GM19452 (cell line): ENCODE results near the gene SLC25A22.

Experiments
- ATAC-seq: cut with Tn5 transposase; IDR thresholded peaks from one replicate; pipeline ENCODE4 v1.9.1; 2021; ENCODE audit not compliant: unreplicated experiment

The SLC25A22 gene

DNA sequence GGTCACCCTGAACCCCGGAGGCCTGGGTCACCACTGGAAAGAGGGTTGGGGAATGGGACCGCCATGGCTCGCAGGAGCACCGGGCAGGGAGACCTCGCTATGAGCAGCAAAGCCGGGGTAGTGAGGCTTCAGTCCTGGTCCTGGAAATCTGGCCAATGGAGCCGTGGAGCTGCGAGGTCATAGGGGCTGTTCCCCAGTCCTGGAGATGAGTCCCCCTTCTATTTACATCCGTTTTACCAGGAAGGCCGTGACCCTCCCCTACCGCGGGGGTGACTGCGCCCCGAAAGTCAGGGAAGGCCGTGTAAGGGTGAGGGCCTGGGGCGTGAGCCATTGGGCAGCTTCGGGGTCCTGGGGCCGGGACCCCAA, 6.5 kb upstream of the SLC25A22 start:
- ATAC-seq = no peak

DNA sequence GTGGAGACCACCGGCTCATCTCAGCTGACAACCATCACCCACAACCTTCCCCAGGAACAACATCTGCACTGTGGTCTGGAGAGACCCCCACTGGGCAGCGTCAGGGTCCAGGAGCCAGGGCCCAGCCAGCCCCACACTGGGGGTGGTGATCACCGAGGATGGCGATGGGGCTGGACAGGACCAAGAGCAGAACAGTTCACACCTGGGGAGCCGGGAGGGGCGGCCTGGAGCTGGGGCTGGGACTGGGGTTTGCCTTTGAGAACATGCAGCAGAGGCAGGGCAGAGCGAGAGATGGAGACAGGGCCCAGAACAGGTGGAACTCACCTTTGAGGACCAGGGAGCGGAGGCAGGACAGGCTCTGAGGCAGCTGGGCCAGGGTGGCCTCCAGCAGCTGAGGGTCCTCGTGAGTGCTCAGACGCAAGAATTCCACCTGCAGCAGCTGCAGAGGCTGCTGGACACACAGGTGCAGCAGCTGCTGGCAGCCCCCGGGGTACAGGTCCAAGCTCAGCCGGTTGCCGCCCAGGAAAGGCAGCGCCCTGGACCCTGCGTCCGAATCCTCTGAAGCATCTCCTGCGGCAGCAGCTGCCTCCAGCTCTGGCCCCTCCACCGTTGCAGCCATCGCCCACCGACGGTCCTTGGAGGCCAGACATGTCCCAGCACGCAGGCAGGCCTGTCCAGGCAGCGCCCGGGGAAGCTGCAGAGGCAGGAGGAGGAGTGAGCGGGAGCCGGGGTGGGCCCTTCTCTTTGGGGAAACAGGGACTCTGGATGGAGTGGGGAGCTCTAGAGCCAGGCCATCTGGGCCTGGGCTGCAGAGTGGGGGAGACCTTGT, 5.9 kb upstream of the SLC25A22 start:
- no peak for ATAC-seq

DNA sequence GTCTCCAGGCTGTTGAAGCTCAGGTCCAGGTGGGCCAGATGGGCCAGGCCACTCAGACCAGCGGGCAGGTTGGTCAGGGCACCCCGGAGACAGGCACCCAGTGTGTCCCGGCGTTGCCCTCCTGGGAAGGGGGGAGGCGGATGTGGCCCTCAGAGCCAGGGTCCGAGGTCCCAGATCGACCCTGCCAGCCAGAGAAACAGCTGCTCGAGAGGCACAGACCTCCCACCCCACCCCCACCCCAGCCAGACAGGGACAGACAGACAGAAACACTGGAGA, 5.3 kb upstream of the SLC25A22 start:
- no peak for ATAC-seq

- ATAC-seq = no peak
Measured at GRCh38 chr11:802693-803466, 4.8 kb upstream of the SLC25A22 start.

- no peak for ATAC-seq
Measured at GRCh38 chr11:802018-802617, 4.0 kb upstream of the SLC25A22 start.

- ATAC-seq = no peak
Measured at GRCh38 chr11:801097-801780, 3.2 kb upstream of the SLC25A22 start.

- no peak for ATAC-seq
Measured at GRCh38 chr11:800473-800872, 2.4 kb upstream of the SLC25A22 start.

GRCh38 chr11:799641-800316, 1.7 kb upstream of the SLC25A22 start:
- ATAC-seq = no peak

DNA sequence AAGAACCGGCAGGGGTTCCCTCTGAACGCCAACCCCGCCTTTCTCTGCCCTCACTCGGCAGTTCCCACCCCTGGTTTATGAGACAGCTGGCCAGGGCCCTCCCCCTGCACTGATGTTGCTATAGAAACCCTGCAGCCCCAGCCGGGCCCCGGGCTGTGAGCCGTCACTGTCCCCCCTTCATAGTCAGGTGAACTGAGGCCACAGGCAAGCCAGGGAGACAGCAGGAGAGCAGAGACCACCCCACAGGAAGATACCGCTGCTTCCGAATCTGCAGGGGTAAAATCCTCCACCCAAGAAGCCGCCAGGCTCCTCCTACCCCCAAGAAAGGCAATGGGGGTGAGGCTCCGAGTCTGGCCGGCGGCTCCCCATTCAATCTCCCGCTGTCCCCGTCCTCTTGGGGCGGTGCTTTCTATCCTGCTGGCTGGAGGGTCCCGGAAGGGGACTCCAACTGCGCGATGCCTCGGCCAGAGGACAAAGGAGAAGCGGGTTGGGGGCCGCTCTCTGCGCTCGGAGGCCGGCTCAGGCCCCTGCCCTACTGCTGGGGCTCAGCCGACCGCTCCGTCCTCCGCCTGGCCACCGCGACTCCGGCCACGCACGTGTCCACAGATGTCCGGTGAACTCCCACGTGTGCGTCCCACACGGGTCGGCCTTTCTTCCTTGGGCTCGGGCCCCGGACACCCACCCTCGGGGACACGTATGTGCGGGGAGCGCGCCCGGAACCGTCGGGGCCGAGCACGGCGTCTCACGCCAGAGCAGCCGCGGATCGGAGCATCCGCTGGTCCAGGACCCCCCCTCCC, 587 bp downstream of the SLC25A22 start:
- peak; percentile 51 for ATAC-seq

DNA sequence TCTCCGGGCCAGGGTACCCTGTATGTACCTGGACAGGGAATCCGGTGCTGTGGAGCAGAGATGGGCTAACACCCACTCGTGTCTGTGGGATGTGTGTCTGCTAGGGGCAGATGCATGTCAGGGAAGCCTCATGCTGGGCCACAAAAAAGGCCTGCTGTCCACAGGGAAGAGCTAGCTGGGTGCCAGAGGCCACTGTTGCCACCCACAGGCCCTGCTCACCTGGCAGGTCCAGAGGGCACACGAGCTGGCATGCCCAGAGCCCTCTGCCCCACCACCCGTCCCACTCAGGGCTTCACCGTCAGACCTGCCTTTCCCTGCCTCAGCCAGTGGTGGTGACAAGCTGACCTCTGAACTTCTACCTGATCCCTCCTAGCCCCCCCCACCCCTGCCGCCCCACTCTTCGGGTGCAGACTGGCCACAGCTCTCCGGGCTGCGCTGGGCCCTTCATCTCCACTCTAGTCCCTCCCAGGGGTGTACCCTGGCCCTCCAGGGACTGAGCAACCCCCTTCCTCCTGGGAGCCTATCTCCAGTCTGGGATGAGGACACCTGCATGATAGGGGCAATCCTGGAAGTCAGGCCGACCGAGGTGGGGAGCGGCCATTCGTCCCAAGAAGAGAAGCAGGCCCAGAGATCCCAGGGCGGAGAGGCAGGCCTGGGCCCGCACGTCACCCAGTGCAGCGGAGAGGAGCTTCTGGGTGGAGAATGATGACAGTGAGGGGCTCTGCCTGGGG, 1.4 kb downstream of the SLC25A22 start:
- no peak for ATAC-seq

DNA sequence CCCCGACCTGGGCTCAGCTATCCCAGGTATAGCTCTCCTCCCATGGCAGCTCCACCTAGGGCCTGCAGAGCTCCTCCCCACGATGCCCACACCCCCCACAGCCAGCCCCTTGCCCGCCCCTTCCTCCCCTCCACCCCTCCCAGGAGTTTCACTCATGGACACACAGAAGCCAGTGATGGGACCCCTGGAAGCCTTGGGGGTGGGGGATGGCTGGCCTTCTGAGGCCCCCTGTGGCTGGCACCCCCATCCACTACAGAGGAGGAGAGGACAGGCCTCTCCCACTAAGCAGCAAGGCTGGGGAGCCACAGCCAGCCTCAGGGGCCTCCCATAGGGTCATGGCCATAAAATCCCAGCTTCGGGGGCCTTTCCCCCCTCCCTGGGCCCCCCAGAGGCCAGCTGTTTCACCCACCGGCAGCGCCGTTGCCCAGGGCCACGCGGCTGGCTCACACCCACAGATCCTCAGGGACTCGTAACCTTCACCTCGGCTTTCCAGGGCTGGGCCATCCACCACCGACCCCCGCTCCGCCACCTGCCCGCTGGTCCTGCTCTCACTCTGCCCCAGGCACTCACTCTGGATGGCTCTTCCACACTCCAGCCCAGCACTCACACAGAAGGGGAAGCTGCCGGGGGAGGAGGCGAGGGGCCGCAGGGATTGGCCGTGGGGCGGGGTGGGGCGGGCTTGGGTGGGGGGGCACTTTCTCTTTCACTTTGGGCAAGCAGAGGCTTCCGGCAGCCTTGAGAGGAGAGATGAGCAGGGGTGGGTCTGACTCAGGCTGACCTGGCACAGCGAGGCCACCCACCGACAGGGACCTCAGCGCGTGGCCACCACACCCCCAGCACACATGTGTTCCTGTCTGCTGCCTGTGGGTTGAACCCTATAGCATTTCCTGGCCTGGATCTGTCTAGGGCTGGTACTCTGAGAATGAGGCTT, 2.2 kb downstream of the SLC25A22 start:
- ATAC-seq = no peak

- ATAC-seq = no peak
Measured at GRCh38 chr11:794766-795633, 3.1 kb downstream of the SLC25A22 start.

DNA sequence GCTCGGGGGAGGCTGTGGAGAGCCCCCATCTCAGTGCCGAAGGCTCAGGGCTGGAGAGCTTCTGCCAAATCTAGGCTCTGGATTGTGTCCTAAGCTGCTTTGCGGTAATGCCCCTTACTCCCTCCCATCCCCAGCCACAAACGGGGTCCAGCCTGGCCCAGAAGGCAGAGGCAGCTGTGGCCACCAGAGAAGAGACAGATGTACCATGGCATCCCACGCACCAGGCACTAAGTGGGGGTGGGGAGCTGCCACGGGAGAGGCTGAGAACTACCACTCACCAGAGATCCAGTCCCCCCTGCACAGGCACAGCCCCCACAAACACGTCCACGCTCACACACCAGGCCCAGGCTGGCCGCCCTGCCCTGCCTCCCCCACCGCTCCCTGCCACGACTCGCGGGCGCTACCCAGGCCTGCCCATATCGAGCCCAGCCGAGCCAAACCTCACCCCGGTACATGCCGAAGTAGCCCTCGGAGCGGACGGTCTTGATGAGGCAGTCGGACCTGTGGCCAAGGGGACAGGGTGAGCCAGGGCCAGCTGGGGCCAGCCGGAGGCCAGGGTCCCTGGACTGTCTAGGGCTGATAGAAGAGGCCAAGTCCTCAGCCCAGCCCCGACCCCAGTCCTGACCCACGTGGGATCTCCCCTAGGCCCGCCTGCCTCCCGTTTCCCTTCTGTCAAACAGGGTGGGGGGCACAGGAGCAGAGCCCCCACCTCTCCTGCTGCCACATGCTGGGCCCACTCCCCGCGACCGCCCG, 3.9 kb downstream of the SLC25A22 start:
- no peak for ATAC-seq

DNA sequence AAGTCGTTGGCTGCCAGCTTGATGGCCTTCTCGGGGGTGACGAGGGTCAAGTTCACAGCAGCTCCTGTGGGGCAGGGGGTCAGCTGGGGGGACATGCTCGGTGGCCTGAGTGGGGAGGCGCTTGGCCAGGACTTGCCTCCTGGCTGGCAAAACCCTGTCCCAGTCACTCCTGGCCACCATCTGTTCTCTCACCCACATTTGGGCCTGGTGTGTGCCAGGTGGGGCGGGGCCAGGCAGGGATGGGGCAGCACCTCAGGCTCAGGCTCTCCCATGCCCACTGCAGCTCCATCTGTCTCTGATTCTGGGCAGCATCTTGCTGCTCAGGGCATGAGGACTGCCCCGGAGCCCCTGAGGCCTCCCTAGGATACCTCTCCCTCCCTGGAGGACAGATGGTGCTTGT, 4.5 kb downstream of the SLC25A22 start:
- no peak for ATAC-seq

- no peak for ATAC-seq
Measured at GRCh38 chr11:792873-793272, 5.2 kb downstream of the SLC25A22 start.

DNA sequence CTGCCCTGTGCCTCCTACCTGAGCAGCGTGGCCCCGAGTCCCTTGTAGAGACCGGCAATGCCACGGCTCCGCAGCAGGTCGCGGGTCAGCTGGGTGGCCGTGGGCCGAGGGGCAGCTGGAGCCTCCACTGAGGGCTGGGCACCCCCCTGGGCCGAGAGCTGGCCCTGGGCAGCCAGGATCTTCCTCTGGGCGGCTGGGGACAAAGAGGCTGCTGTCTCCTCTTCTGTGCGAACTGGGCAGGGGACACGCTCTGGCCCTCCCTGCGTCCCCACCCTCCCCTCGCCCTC, 5.6 kb downstream of the SLC25A22 start:
- no peak for ATAC-seq
